GM12873 (cell line): ENCODE results near the gene VTCN1.

Source experiments
- CTCF ChIP-seq: IDR thresholded peaks from 2 replicates; pipeline ENCODE4 v1.5.1; 2012; ENCODE audit warnings: low read depth, mild to moderate bottlenecking, moderate library complexity, low read length, control low read depth; ENCODE audit not compliant: insufficient read depth; ENCODE audit errors: missing control alignments

Gene VTCN1

GRCh38 chr1:117146575-117147340 is 64.0 kb downstream of the VTCN1 start:
- no peak for TF ChIP-seq CTCF

GRCh38 chr1:117146072-117146471 is 64.7 kb downstream of the VTCN1 start:
- TF ChIP-seq CTCF = no peak

GRCh38 chr1:117143871-117144270 is 66.9 kb downstream of the VTCN1 start:
- no peak for TF ChIP-seq CTCF

GRCh38 chr1:117143172-117143571 is 67.6 kb downstream of the VTCN1 start:
- TF ChIP-seq CTCF = no peak

GRCh38 chr1:117142200-117142599 is 68.5 kb downstream of the VTCN1 start:
- TF ChIP-seq CTCF = no peak

- no peak for TF ChIP-seq CTCF
Measured at GRCh38 chr1:117138561-117138960, 72.2 kb downstream of the VTCN1 start.

GRCh38 chr1:117138106-117138505 is 72.6 kb downstream of the VTCN1 start:
- TF ChIP-seq CTCF = no peak
